ENCODE measurements around the gene FHOD3.

Gene FHOD3

GRCh38 chr18:36297417-36298125 is at the start of gene FHOD3:
Gene FHOD3, plus strand, starts transcription at chr18:36297713. Its CDS starts 123 bp downstream, at chr18:36297836.
- no peak for DNase-seq (ENCODE audit: low read depth in 1 of 2, low spot score in 1 of 2)

DNA sequence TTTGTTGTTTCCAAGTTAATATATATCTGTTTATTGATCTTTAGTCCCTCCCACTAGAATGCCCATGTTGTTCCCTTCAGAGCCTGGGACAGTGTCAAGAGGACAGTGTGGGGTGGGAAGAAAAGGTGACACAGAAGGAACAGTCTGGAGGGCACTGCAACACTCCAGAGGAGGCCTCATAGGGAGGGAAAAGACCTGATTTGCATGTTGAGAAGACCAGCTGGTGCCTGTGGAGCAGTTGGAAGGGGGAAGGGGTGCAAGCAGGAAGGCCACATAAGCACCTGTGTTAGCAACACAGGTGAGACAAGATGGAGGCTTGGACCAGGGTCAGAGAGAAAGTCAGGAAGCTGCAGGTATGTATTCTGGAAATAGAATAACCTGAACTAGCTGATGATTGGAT is 48.1 kb upstream of the FHOD3 start:
- no peak for DNase-seq (ENCODE audit: low read depth in 1 of 2, low spot score in 1 of 2)

DNA sequence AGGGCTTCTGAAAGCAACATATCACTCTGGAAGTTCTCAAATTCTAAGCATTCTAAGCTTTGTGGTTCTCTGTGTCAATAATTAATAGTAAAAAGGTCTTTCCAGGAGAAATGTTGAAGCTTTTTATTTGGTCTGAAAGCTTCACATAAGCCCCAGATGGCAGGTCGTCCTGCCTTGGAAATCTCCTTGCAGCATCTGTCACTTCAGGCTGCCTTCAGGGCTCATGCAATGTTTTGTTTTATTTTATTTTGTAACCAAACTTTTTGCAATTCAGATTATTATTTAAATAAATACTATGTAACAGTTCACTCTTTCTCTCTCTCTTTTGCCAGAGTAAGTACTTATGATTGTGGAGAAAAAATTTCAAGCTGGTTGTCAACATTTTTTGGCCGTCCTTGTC is 46.7 kb upstream of the FHOD3 start:
- no peak for DNase-seq (ENCODE audit: low read depth in 1 of 2, low spot score in 1 of 2)

GRCh38 chr18:36255072-36255698 is 42.3 kb upstream of the FHOD3 start:
- no peak for DNase-seq (ENCODE audit: low read depth in 1 of 2, low spot score in 1 of 2)

- DNase-seq (ENCODE audit: low read depth in 1 of 2, low spot score in 1 of 2) = no peak
Observed at GRCh38 chr18:36256094-36256493, 41.4 kb upstream of the FHOD3 start.

- DNase-seq (ENCODE audit: low read depth in 1 of 2, low spot score in 1 of 2) = no peak
Observed at GRCh38 chr18:36262971-36263370, 34.5 kb upstream of the FHOD3 start.

DNA sequence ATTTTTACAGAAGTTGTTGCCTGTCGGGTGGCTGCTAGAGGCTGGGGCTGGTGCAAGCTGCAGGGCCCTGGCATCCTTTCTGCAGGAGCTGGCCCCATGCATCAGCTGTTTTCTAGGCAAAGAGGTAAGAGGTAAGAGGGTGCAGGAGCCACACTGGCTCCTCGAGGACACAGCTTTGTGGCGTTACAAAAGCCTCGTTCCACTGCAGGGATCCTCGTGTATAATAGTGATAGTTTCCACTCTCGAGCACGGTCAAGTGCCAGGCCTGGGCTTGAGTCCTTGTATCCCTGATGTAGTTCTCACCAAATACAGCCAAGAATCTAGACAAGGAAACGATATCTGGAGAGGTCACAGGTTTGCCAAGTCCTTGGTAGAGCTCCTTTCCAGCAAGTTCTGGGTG is 33.2 kb upstream of the FHOD3 start:
- DNase-seq (ENCODE audit: low read depth in 1 of 2, low spot score in 1 of 2) = no peak

DNA sequence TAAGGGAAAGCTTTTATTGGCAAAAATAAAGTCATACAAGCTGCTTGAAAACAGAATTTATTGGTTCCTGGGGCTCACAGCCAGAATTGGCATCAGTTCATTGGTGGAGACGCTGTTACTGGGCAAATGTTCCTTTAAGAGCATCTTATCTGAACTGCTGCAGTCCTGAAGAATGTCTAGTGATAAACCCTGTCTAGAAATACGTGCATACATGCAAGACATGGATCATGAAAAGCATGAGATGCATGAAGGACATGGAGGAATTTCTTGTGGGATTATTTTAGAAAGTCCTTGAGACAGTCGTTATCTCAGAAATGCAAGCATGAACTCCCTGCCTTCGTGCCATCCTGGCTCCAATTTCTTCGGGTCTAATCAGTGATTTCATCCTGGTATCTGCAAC is 32.5 kb upstream of the FHOD3 start:
- no peak for DNase-seq (ENCODE audit: low read depth in 1 of 2, low spot score in 1 of 2)

GRCh38 chr18:36269157-36269556 is 28.4 kb upstream of the FHOD3 start:
- DNase-seq (ENCODE audit: low read depth in 1 of 2, low spot score in 1 of 2) = no peak

DNA sequence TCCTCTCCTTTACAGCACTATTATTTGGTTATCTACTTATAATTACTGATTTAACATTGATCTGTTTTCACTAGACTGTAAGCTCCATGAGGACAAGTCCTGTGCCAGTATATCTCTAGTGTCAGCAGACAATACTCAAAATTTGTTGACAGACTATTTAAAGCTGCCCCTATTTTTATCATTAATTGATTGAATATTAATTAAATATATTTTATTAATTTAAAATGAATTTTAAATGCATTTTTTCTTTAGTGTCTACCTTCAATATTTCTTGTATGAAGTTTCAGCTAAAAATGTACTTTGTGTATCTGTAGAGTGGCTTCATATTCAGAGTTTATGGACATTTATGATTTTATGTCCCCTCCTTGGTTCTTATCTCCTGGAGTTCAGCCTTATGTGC is 26.4 kb upstream of the FHOD3 start:
- no peak for DNase-seq (ENCODE audit: low read depth in 1 of 2, low spot score in 1 of 2)

DNA sequence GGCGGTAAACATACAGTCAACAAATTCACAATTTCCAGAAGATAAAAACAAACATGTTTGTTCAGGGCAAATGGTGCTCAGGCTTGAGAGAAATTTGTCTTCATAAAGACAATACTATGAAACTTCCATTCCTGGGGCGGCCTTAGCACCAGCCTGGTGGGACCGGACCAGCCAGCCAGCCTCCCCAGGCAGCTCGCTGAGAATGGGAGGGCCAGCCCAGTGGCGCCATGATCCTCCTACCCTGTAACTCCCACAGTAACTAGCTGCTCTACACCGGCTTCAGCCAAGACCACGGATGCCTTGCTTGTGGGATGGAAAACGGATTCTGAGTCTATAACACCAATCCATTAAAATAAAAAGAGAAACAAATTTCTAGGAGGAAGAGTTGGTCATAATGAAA is 24.2 kb upstream of the FHOD3 start:
- DNase-seq (ENCODE audit: low read depth in 1 of 2, low spot score in 1 of 2) = no peak

GRCh38 chr18:36274083-36274715 is 23.3 kb upstream of the FHOD3 start:
- DNase-seq (ENCODE audit: low read depth in 1 of 2, low spot score in 1 of 2) = no peak

- DNase-seq (ENCODE audit: low read depth in 1 of 2, low spot score in 1 of 2) = no peak
Observed at GRCh38 chr18:36275561-36275960, 22.0 kb upstream of the FHOD3 start.

DNA sequence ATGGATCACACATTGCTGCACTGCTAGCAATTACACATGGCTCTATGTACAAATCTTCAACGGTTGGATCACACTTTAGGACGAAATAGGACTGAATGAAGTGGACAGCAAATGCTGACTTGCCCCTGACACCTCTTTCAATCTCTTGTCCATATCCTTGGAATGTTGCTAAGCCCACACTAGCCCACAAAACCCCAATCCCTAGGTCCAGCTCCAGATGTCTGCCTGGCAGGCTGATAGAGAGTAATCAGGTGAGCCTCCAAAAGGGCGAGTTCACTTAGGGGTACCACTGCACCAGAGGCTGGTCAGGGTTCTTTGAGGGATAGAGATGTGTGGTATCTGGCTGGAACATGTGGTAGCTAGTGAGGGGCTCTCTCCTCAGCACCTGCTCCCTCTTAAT is 18.5 kb upstream of the FHOD3 start:
- no peak for DNase-seq (ENCODE audit: low read depth in 1 of 2, low spot score in 1 of 2)

GRCh38 chr18:36281936-36282335 is 15.6 kb upstream of the FHOD3 start:
- DNase-seq (ENCODE audit: low read depth in 1 of 2, low spot score in 1 of 2) = no peak

DNA sequence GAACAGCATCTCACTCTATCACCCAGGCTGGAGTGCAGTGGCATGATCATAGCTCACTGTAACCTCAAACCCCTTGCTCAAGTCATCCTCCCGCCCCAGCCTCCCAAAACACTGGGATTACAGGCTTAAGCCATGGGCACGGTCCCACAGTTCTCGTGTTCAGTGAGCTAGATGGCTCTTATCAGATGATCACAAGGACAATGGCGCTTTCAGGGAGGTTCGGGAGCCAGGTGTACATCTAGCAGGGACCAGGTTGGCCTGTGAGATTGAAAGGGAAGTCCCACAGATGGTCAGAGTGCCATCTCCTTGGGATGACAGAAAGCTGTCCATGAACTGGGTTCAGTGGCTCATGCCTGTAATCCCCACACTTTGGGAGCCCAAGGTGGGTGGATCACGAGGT is 14.1 kb upstream of the FHOD3 start:
- DNase-seq (ENCODE audit: low read depth in 1 of 2, low spot score in 1 of 2) = no peak

DNA sequence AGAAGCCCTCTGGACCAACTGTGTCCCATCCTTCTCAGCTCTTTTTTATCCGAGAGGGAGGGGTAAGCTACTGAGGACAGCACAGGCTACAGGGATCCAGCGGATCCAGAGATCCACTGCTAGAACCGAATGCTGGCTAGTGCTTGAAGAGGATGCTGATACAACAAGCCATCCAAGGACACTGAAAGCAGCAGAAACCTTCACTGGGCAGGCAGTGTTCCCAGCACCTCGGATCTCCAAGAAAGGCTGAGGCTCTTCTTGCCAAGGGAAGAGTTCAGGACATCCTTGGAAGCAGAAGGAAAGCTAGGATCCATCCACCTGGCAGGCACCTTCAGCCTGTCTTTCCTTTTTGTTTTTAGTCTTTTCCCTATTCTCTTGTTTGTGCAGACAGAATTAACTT is 13.2 kb upstream of the FHOD3 start:
- DNase-seq (ENCODE audit: low read depth in 1 of 2, low spot score in 1 of 2) = no peak

DNA sequence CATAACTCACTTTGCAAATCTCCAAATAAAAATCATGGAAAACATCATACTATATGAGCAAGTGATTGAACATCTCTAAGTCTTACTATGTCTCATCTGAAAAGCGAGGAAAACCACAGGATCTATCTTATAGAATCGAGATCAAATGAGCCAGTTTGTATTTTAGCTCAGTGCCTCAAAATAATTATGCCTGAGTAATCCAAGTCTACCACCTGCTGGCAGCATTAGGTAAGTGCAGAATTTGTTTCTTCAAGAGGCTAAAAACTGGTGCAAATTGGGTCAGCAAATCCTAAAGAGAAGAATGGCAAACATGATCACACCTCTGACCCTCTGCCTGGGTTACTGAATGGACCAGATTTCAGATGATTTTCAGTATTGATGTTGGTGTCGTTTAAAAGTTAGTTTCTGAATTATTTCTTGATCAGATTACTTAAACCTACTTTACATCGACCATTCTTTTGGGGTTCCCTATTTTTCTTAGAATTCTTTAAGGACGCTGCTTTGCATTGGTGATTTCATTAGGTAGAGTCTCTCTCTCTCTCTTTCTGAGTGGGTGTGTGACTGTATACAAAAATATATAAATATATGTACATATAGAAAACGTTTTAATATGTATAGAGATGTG is 12.7 kb upstream of the FHOD3 start:
- peak in 1 of 2 donors; percentile 22 for DNase-seq (ENCODE audit: low read depth in 1 of 2, low spot score in 1 of 2)

DNA sequence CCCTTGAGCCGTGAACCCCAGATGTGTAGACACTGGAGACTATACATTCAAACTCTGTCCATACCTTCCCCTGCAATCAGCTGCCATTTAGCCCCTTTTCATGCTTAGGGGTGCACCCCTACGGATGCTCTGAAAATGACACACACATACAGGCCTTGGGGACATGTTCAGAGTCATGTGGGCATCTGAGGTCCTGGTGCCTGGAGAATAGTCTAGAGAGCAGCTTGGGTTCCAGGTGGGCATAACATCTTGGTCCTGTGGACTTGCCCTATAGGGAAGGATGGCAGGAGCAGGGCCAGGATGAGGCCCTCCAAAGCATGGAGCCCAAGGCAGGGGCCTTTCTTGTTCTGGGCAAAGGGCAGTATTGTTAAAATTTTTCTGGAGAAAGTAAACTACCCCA is 9.9 kb upstream of the FHOD3 start:
- no peak for DNase-seq (ENCODE audit: low read depth in 1 of 2, low spot score in 1 of 2)

DNA sequence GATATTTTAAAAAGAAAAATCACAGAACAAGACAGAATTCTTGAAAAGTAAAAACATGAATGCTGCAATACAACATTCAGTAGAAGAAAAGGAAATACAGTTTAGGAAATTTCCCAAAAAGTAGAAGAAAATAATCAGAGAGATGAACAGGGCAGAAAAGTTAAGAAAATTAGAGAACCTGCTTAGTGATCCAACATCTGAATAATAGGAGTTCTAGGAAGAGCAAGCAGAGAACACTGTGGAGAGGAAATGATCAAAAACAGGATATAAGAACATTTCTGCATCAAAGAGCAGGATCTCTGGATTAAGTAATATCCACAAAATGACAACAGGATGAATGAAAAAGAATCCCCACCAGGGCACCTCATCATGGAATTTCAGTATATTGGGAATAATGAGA is 8.8 kb upstream of the FHOD3 start:
- DNase-seq (ENCODE audit: low read depth in 1 of 2, low spot score in 1 of 2) = no peak

GRCh38 chr18:36294031-36294430 is 3.5 kb upstream of the FHOD3 start:
- DNase-seq (ENCODE audit: low read depth in 1 of 2, low spot score in 1 of 2) = no peak

DNA sequence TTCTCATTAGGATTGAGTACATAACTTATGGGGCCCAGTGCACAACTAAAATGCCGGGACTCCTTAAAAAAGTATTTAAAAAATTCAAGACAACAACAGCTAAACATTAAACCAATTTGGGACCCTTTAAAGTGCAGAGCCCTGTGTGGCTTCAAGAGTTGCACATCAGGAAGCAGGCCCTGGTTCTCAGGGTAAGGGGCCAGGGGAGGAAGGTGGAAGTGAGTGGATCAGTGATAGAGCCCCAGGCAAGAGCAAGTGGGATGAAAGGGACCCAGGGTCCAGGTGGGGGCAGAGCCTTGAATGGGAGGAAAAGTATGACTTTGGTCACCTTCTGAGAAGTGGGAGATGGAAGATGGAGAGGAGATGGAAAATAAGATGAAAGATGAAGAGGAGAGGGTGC is 2.3 kb upstream of the FHOD3 start:
- DNase-seq (ENCODE audit: low read depth in 1 of 2, low spot score in 1 of 2) = no peak

Measured in activated CD4-positive, alpha-beta T cell treated with anti-CD3 and anti-CD28 coated beads, Interleukin-2, amount 50 U/mL, for 24 hours (primary cell).